Measurements from ENCODE around the gene PHF21A.

PHF21A gene

DNA sequence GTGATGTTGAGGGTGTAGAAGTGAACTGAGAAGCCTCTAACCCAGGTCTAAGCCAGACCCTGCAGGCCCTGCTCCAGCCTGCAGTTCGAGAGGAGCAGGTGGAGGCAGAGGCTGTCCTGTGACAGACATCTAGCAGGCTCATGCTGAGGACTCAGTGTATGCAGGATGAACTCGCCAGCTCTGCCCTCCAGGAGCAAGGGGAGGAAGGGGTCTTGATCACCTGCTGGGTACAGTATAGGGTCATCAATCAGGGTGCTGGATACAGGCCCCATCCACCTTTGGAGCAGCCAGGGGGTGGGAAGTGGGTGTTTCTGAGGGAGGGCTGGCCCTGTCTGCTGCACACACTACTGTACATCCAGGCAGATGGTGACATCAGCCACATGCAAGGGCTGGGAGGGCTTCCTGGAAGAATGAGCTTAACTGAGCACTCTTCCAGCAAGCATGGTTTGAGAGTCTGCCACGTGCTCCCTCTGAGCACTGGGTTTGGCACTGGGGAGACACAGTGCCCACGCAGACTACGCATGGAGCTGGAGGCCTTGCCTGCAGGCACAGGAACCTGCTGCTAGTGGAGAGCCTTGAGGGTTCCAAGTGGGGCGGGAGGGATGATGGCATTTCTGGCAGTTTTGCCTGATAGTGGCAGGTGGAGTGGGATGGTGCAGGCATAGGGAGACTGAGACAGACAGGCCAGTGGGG lies 226.6 kb downstream of the PHF21A start:
- no peaks in the 10 kb centered on the region for H3K9me3 ChIP-seq (ENCODE audit: control insufficient read depth in 2 of 2, low read length in 2 of 2)
- H3K27ac ChIP-seq (ENCODE audit: low read length) = no peak overlapping the region
- no peak overlapping the region for H3K4me3 ChIP-seq (ENCODE audit: low read length in 2 of 2)
- H3K27me3 ChIP-seq (ENCODE audit: control insufficient read depth in 1 of 2, insufficient read depth in 2 of 2, low read length in 2 of 2) = no peaks in the 10 kb centered on the region
- peaks cover 10% of the 10 kb centered on the region for H3K4me1 ChIP-seq (ENCODE audit: control insufficient read depth, insufficient read depth, low read length)
- no peak overlapping the region for H3K9ac ChIP-seq (ENCODE audit: low read length in 2 of 2)
- no peaks in the 10 kb centered on the region for H3K36me3 ChIP-seq (ENCODE audit: control insufficient read depth in 2 of 2, insufficient read depth in 2 of 2, low read length in 2 of 2)

DNA sequence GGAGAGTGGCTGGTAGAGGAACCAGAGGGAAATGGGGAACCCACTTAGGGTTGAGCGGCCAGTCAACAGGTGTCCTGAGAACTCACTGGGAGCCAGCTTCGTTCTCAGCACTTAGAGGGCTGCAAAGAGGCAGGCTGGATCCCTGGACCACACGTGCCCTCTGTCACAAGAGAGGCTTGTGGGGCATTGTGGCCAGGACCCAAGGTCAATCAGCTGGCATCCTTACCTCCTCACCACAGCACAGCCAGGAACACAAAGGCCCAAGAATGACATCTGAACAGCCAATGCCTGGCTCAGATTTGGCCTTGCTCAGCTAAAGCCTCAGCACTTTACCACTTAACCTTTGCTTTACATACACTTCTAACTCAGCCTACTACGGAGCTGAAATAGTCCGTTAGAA lies 228.4 kb downstream of the PHF21A start:
- Histone ChIP-seq H3K27me3 (ENCODE audit: control insufficient read depth in 1 of 2, insufficient read depth in 2 of 2, low read length in 2 of 2) (no peaks in the 10 kb centered on the region), H3K4me1 (ENCODE audit: control insufficient read depth, insufficient read depth, low read length) (no peaks in the 10 kb centered on the region), H3K36me3 (ENCODE audit: control insufficient read depth in 2 of 2, insufficient read depth in 2 of 2, low read length in 2 of 2) (no peaks in the 10 kb centered on the region), H3K9ac (ENCODE audit: low read length in 2 of 2) (no peak overlapping the region), H3K4me3 (ENCODE audit: low read length in 2 of 2) (no peak overlapping the region), H3K9me3 (ENCODE audit: control insufficient read depth in 2 of 2, low read length in 2 of 2) (no peaks in the 10 kb centered on the region), H3K27ac (ENCODE audit: low read length) (no peak overlapping the region)

DNA sequence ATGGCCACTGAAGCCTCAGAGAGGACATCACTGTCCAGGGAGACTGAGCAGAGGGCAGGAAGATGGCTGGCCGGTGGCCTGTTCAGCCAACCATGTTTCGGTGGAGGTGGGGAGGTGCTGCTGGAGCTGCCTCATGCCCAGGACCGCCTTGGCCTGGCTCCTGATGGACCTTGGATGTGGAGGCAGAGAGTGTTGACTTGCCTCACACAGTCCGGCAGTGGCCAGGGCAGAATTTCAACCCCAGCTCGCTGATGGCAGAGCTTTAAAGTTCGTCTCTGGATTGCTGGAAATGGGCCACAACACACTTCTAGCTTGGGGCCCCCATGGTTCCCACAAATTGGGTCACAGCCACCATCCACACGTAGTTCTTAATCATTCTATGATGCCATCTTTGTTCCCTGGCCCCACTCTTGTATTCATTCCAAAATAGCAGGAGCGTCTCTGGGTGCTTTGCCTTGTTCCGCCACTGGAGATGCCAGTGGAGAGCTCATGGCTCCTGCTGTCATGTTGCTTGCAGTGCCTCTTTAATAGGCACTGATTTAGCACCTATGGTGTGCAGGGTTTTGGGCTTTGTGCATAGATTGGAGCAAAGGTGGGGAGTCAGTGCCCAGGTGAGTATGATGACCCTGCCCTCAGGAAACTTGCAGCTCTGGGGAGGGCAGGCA lies 230.2 kb downstream of the PHF21A start:
- H3K9me3 ChIP-seq (ENCODE audit: control insufficient read depth in 2 of 2, low read length in 2 of 2) = no peaks in the 10 kb centered on the region
- peaks cover 3% of the 10 kb centered on the region for H3K4me1 ChIP-seq (ENCODE audit: control insufficient read depth, insufficient read depth, low read length)
- H3K27ac ChIP-seq (ENCODE audit: low read length) = no peak overlapping the region
- no peaks in the 10 kb centered on the region for H3K27me3 ChIP-seq (ENCODE audit: control insufficient read depth in 1 of 2, insufficient read depth in 2 of 2, low read length in 2 of 2)
- no peak overlapping the region for H3K9ac ChIP-seq (ENCODE audit: low read length in 2 of 2)
- H3K36me3 ChIP-seq (ENCODE audit: control insufficient read depth in 2 of 2, insufficient read depth in 2 of 2, low read length in 2 of 2) = no peaks in the 10 kb centered on the region
- H3K4me3 ChIP-seq (ENCODE audit: low read length in 2 of 2) = no peak overlapping the region

DNA sequence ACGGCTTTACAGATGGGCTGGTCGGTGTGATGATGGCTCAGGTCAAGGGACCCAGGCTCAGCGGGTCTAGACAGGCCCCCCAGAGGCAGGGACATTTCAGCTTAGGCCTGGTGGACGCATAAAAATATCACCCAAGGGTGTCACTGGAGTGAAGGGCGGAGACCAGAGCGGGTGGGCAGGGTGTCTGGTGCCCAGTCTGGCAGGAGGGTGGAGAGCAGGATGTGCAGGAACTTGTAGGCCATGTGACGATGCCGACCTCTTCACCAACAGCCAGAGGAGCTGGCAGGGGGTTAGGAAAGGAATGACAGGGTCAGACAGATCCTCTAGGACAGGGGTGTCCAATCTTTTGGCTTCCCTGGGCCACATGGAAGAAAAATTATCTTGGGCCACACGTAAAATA lies 231.3 kb downstream of the PHF21A start:
- no peaks in the 10 kb centered on the region for H3K27me3 ChIP-seq (ENCODE audit: control insufficient read depth in 1 of 2, insufficient read depth in 2 of 2, low read length in 2 of 2)
- H3K27ac ChIP-seq (ENCODE audit: low read length) = no peak overlapping the region
- no peak overlapping the region for H3K4me3 ChIP-seq (ENCODE audit: low read length in 2 of 2)

DNA sequence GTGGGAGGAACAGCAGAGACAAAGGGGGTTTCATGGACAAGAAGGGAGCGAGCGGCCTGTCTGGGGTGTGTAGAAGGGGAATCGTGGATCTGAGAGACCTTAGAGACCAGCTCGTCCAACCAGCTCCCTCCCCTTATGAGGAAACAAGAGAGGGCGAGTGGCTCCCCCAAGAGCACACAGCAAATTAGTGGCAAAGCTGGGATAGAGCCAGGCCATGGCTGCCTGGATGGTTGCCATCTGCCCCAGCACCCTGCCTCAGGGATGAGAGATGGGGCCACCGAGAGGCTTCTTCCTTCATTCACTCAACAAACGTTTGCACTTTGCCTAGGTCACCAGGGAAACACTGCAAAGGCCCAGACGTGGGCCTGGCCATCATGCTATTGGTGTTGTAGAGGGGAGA lies 231.7 kb downstream of the PHF21A start:
- H3K9me3 ChIP-seq (ENCODE audit: control insufficient read depth in 2 of 2, low read length in 2 of 2) = no peaks in the 10 kb centered on the region
- peaks cover 12% of the 10 kb centered on the region for H3K4me1 ChIP-seq (ENCODE audit: control insufficient read depth, insufficient read depth, low read length)
- no peaks in the 10 kb centered on the region for H3K27me3 ChIP-seq (ENCODE audit: control insufficient read depth in 1 of 2, insufficient read depth in 2 of 2, low read length in 2 of 2)
- H3K9ac ChIP-seq (ENCODE audit: low read length in 2 of 2) = no peak overlapping the region
- no peak overlapping the region for H3K27ac ChIP-seq (ENCODE audit: low read length)
- no peaks in the 10 kb centered on the region for H3K36me3 ChIP-seq (ENCODE audit: control insufficient read depth in 2 of 2, insufficient read depth in 2 of 2, low read length in 2 of 2)
- no peak overlapping the region for H3K4me3 ChIP-seq (ENCODE audit: low read length in 2 of 2)

More for the DNA sequence above, 231.3 kb downstream of the PHF21A start:
- H3K9me3 ChIP-seq (ENCODE audit: control insufficient read depth in 2 of 2, low read length in 2 of 2) = no peaks in the 10 kb centered on the region
- H3K4me1 ChIP-seq (ENCODE audit: control insufficient read depth, insufficient read depth, low read length) = peaks cover 11% of the 10 kb centered on the region
- no peaks in the 10 kb centered on the region for H3K36me3 ChIP-seq (ENCODE audit: control insufficient read depth in 2 of 2, insufficient read depth in 2 of 2, low read length in 2 of 2)
- no peak overlapping the region for H3K9ac ChIP-seq (ENCODE audit: low read length in 2 of 2)

DNA sequence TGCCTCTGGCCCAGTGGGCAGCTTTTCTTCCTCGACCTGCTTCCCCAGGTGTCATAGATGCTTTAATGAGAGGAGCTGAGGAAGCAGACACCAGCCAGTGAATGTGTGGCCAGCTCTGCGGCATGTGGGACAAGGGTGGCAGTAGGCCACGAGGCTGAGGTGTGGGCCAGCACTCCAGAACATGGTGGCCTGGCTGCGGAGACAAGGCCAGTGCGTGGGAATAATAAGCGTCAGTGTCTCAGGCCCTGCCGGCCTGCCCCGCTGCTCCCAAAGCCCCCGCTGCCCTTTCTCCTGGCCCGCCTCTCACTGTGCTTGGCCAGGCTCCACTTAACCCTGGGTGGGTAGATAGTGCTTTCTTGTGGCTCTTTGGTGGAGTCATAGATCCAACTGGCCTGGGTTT lies 233.7 kb downstream of the PHF21A start:
- Histone ChIP-seq H3K36me3 (ENCODE audit: control insufficient read depth in 2 of 2, insufficient read depth in 2 of 2, low read length in 2 of 2) (peaks cover 0 to 4% of the 10 kb centered on the region in 2 donors), H3K9me3 (ENCODE audit: control insufficient read depth in 2 of 2, low read length in 2 of 2) (no peaks in the 10 kb centered on the region), H3K27ac (ENCODE audit: low read length) (no peak overlapping the region), H3K27me3 (ENCODE audit: control insufficient read depth in 1 of 2, insufficient read depth in 2 of 2, low read length in 2 of 2) (no peaks in the 10 kb centered on the region), H3K4me1 (ENCODE audit: control insufficient read depth, insufficient read depth, low read length) (peaks cover 14% of the 10 kb centered on the region), H3K4me3 (ENCODE audit: low read length in 2 of 2) (no peak overlapping the region), H3K9ac (ENCODE audit: low read length in 2 of 2) (no peak overlapping the region)

DNA sequence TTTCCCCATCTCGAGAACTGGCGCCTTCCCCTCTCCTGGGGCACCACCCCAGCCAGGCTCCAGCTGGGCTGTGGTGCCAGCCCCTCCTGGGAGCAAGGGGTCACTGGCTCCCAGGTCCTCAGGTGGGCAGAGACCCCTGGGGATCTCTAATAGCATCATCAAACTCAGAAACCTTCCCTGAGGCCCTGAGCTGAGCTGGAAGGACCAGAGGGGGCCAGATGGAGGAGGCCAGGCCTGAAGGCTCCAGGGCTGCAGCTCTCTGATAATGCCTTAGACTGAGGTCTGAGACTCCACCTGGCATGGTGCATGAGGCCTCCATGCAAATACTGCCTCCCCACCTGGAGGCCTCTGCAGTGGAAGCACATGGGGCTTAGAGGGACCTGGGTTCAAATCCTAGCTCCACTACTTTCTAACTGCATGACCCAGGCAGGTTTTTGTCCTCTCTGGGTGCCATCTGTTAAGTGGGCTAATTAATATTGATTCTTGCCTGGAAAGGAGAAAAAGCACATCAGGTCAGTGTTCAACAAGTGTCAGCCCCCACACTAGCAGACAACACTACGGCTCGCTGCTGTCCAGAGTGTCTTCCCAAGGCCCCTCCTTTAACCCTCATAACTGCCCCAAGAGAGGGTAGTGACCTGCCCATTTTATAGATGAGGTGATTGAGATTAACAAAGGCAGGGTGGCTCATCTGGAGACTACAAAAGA lies 234.3 kb downstream of the PHF21A start:
- Histone ChIP-seq H3K9me3 (ENCODE audit: control insufficient read depth in 2 of 2, low read length in 2 of 2) (no peaks in the 10 kb centered on the region), H3K36me3 (ENCODE audit: control insufficient read depth in 2 of 2, insufficient read depth in 2 of 2, low read length in 2 of 2) (peaks cover 6 to 8% of the 10 kb centered on the region in 2 donors), H3K27ac (ENCODE audit: low read length) (no peak overlapping the region), H3K27me3 (ENCODE audit: control insufficient read depth in 1 of 2, insufficient read depth in 2 of 2, low read length in 2 of 2) (no peaks in the 10 kb centered on the region), H3K9ac (ENCODE audit: low read length in 2 of 2) (no peak overlapping the region), H3K4me3 (ENCODE audit: low read length in 2 of 2) (no peak overlapping the region), H3K4me1 (ENCODE audit: control insufficient read depth, insufficient read depth, low read length) (peaks cover 20% of the 10 kb centered on the region)

DNA sequence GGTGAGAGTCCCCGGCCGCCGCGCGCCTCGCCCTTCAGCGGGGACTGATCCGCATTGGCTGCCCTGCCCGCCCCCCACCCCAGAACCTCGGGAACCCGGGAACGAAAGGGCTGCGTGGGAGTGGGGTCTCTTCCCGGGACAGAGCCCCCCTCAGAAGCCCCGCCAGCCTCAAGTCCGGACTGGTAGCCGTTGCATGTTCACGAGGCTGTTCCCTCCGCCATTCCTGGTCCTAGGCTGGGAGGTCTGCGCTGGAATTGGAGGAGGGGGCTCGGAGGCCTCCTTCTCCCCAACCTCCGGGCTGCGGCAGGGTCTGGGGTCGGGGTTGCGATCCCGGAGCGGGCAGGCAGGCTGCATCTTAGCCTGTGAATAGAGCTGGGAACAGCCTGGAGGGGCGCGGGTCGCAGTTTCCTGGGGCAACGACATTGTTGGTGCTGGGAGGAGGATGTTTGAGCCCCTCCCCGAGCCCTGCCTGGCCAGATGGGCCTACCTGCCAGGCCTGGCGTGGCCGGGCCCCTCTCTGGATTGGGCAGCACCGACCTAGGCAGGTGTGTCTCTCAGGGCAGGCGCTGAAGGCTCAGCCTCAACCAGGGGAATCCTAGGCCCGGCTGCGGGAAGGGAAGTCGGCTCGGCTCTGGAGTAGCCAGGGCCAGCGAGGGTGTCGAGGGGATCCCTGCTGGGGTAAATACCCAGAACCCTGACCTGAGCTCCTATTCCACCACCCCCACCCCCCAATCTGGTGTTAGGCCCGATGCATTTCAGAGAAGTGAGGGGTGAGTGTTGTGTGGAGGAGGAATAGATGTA lies 235.1 kb downstream of the PHF21A start:
- no peak overlapping the region for H3K27ac ChIP-seq (ENCODE audit: low read length)
- H3K9me3 ChIP-seq (ENCODE audit: control insufficient read depth in 2 of 2, low read length in 2 of 2) = no peaks in the 10 kb centered on the region
- peak overlapping the region in 1 of 2 donors; percentile 59 for H3K4me3 ChIP-seq (ENCODE audit: low read length in 2 of 2)
- H3K4me1 ChIP-seq (ENCODE audit: control insufficient read depth, insufficient read depth, low read length) = peaks cover 27% of the 10 kb centered on the region
- H3K9ac ChIP-seq (ENCODE audit: low read length in 2 of 2) = no peak overlapping the region
- no peaks in the 10 kb centered on the region for H3K27me3 ChIP-seq (ENCODE audit: control insufficient read depth in 1 of 2, insufficient read depth in 2 of 2, low read length in 2 of 2)
- H3K36me3 ChIP-seq (ENCODE audit: control insufficient read depth in 2 of 2, insufficient read depth in 2 of 2, low read length in 2 of 2) = peaks cover 6 to 15% of the 10 kb centered on the region in 2 donors

DNA sequence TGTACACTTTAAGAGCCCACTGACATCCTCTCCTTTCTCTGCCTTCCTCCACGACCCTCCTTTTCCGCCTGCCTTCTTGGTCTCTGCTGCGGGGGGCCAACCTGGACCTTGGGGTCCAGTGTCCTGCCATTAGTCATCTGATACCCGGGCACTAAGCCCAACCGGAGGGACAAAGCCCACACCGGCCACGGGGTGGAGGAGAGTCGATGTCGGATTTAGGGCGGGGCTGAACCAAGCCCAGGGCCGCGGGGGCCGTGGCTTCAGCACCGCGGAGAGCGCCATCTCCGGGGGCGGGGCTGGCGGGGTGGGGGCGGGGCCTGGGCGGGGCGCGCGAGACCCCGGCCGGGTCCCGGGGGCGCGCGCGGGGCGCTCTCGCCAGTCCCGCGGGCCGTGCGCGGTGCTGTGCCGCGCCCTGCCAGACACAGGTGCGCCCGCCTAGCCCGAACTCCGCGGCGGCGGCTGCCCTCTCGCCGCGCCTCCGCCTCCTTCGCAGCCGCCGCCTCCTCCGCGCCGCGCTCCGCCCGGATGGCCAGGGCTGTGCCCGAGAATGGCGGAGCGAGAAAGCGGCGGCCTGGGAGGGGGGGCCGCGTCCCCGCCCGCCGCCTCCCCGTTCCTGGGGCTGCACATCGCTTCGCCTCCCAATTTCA lies 235.9 kb downstream of the PHF21A start, which contains the start of gene MAPK8IP1:
TSS of gene MAPK8IP1 (plus strand) at position 378 of the 647 bp plus-strand sequence. CDS start at position 548, 170 bp downstream.
- H3K4me3 ChIP-seq (ENCODE audit: low read length in 2 of 2) = peak within 1 kb of the TSS; percentile 34 to 59
- H3K4me1 ChIP-seq (ENCODE audit: control insufficient read depth, insufficient read depth, low read length) = peaks cover 34% of the 10 kb centered on the region
- H3K27me3 ChIP-seq (ENCODE audit: control insufficient read depth in 1 of 2, insufficient read depth in 2 of 2, low read length in 2 of 2) = no peaks in the 10 kb centered on the region
- H3K9me3 ChIP-seq (ENCODE audit: control insufficient read depth in 2 of 2, low read length in 2 of 2) = no peaks in the 10 kb centered on the region
- no peak within 1 kb of the TSS for H3K9ac ChIP-seq (ENCODE audit: low read length in 2 of 2)
- H3K36me3 ChIP-seq (ENCODE audit: control insufficient read depth in 2 of 2, insufficient read depth in 2 of 2, low read length in 2 of 2) = peaks cover 13 to 22% of the 10 kb centered on the region in 2 donors
- no peak within 1 kb of the TSS for H3K27ac ChIP-seq (ENCODE audit: low read length)

Measured in stomach smooth muscle (tissue), 2 donors.